IMR-90 (cell line): ENCODE results near the gene TBXAS1. TPM values are rescaled to one million over a fixed set of nuclear protein-coding genes. Genes with fewer than 3 reads are reported as not detected.

Experiments used
- ATAC-seq: fragments of 200-7000 bp; cut with Tn5 transposase; 2 replicates; pipeline ENCODE4 v1.9.1; 2020; ENCODE audit warnings: low read depth, mild to moderate bottlenecking, moderate library complexity
- BruUV-seq: library from RNA; stranded (reverse); fragments of 400-500 nt; replicated peaks from 2 replicates; lab custom pipeline; 2021; lab: Mats Ljungman, UMichigan
- CTCF ChIA-PET: fragments of 300-600 bp; formaldehyde crosslinking; extraction: SDS; loops from one replicate; lab custom pipeline; 2021; ENCODE audit warnings: antibody characterized with exemption; lab: Yijun Ruan, JAX
- POLR2A ChIA-PET: fragments of 300-600 bp; sonication (Branson Sonifier 250); formaldehyde crosslinking; loops from one replicate; lab custom pipeline; 2022; ENCODE audit warnings: antibody characterized with exemption; ENCODE audit not compliant: unreplicated experiment; lab: Charles Lee
- DNase-seq: peaks from one replicate; pipeline ENCODE4 v3.0.0; 2013
- H2AFZ ChIP-seq: replicated peaks from 2 replicates; pipeline ENCODE3; 2013; ENCODE audit warnings: low read length, mild to moderate bottlenecking; ENCODE audit not compliant: poor library complexity
- H2AK5ac ChIP-seq: 2 replicates; pipeline ENCODE4 v1.6.1; 2013; ENCODE audit warnings: low read depth, low read length, inconsistent platforms
- H2AK9ac ChIP-seq: replicated peaks from 2 replicates; pipeline ENCODE3; 2013; ENCODE audit warnings: mild to moderate bottlenecking, low read depth, low read length, moderate library complexity; ENCODE audit not compliant: poor library complexity
- H2BK120ac ChIP-seq: 2 replicates; pipeline ENCODE4 v1.6.1; 2013; ENCODE audit warnings: low read depth, low read length, inconsistent platforms
- H2BK15ac ChIP-seq: 3 replicates; pipeline ENCODE4 v1.6.1; 2013; ENCODE audit warnings: low read depth, low read length, inconsistent platforms
- H2BK20ac ChIP-seq: 2 replicates; pipeline ENCODE4 v1.6.1; 2013; ENCODE audit warnings: low read depth, mild to moderate bottlenecking, inconsistent platforms, low read length, moderate library complexity
- H2BK5ac ChIP-seq: 2 replicates; pipeline ENCODE4 v1.6.1; 2013; ENCODE audit warnings: mild to moderate bottlenecking, low read depth, low read length, inconsistent platforms; ENCODE audit not compliant: poor library complexity, severe bottlenecking
- H3K14ac ChIP-seq: replicated peaks from 2 replicates; pipeline ENCODE4 v1.6.1; 2013; ENCODE audit warnings: low read depth, low read length, inconsistent platforms
- H3K18ac ChIP-seq: 2 replicates; pipeline ENCODE4 v1.6.1; 2013; ENCODE audit warnings: low read depth, low read length, control low read depth
- H3K23ac ChIP-seq: 2 replicates; pipeline ENCODE4 v1.6.1; 2013; ENCODE audit warnings: low read depth, low read length, inconsistent platforms
- H3K27ac ChIP-seq: 2 replicates; pipeline ENCODE4 v1.5.1; 2013; ENCODE audit warnings: mild to moderate bottlenecking, control low read depth, low read length; ENCODE audit not compliant: insufficient read depth
- H3K27me3 ChIP-seq: 2 replicates; pipeline ENCODE4 v1.6.1; 2013; ENCODE audit warnings: low read length; ENCODE audit not compliant: control insufficient read depth, insufficient read depth
- H3K36me3 ChIP-seq: 2 replicates; pipeline ENCODE4 v1.6.1; 2013; ENCODE audit warnings: low read length, mixed read lengths; ENCODE audit not compliant: control insufficient read depth, insufficient read depth
- H3K4ac ChIP-seq: 2 replicates; pipeline ENCODE4 v1.6.1; 2013; ENCODE audit warnings: low read depth, low read length, inconsistent platforms
- H3K4me1 ChIP-seq: 2 replicates; pipeline ENCODE4 v1.6.1; 2013; ENCODE audit warnings: low read length, mixed read lengths; ENCODE audit not compliant: control insufficient read depth, insufficient read depth
- H3K4me2 ChIP-seq: 2 replicates; pipeline ENCODE4 v1.6.1; 2013; ENCODE audit warnings: low read depth, mild to moderate bottlenecking, control low read depth, low read length, moderate library complexity
- H3K4me3 ChIP-seq: 2 replicates; pipeline ENCODE4 v1.5.1; 2013; ENCODE audit warnings: low read depth, mild to moderate bottlenecking, control low read depth, low read length, moderate library complexity; ENCODE audit not compliant: insufficient read depth
- H3K56ac ChIP-seq: 2 replicates; pipeline ENCODE4 v1.6.1; 2013; ENCODE audit warnings: low read length, inconsistent platforms; ENCODE audit not compliant: insufficient read depth; ENCODE audit errors: extremely low read depth
- H3K79me1 ChIP-seq, 2 experiments: 2 replicates each; pipeline ENCODE4 v1.6.1; 2013; ENCODE audit warnings: low read length in 2 of 2, inconsistent platforms in 1 of 2, low read depth in 1 of 2
- H3K9ac ChIP-seq: 2 replicates; pipeline ENCODE4 v1.6.1; 2013; ENCODE audit warnings: low read depth, low read length, control low read depth
- H3K9me1 ChIP-seq: 2 replicates; pipeline ENCODE4 v1.6.1; 2013; ENCODE audit warnings: low read length, inconsistent platforms; ENCODE audit not compliant: insufficient read depth
- H3K9me3 ChIP-seq: 2 replicates; pipeline ENCODE4 v1.6.1; 2013; ENCODE audit warnings: low read length; ENCODE audit not compliant: control insufficient read depth, insufficient read depth
- H4K20me1 ChIP-seq: 2 replicates; pipeline ENCODE4 v1.6.1; 2013; ENCODE audit warnings: low read length, inconsistent platforms; ENCODE audit not compliant: insufficient read depth
- H4K5ac ChIP-seq: 2 replicates; pipeline ENCODE4 v1.6.1; 2013; ENCODE audit warnings: mild to moderate bottlenecking, low read depth, low read length, control low read depth
- H4K8ac ChIP-seq, 2 experiments: 2 replicates each; pipeline ENCODE4 v1.6.1; 2013; ENCODE audit warnings: low read depth in 2 of 2, low read length in 2 of 2, control low read depth in 1 of 2, inconsistent platforms in 1 of 2
- H4K91ac ChIP-seq: 2 replicates; pipeline ENCODE4 v1.6.1; 2013; ENCODE audit warnings: low read depth, low read length, inconsistent platforms; ENCODE audit not compliant: insufficient read depth
- CHD1 ChIP-seq: IDR thresholded peaks from 2 replicates; pipeline ENCODE4 v1.6.1; 2012; ENCODE audit warnings: low read depth, low read length, improper control_type of control experiment
- FOS ChIP-seq: fragments of 150-350 bp; IDR thresholded peaks from 2 replicates; pipeline ENCODE4 v1.6.1; 2016; ENCODE audit warnings: low read depth, low read length
- MXI1 ChIP-seq: IDR thresholded peaks from 2 replicates; pipeline ENCODE4 v1.6.1; 2012; ENCODE audit warnings: low read depth, mild to moderate bottlenecking, low read length, moderate library complexity, borderline replicate concordance
- RAD21 ChIP-seq: IDR thresholded peaks from 2 replicates; pipeline ENCODE4 v1.6.1; 2012; ENCODE audit warnings: low read length, improper control_type of control experiment
- RFX5 ChIP-seq: IDR thresholded peaks from 2 replicates; pipeline ENCODE4 v1.8.0; 2012; ENCODE audit warnings: low read depth, mild to moderate bottlenecking, low read length, moderate library complexity
- SMC3 ChIP-seq: fragments of 150-350 bp; IDR thresholded peaks from 2 replicates; pipeline ENCODE4 v1.6.1; 2016; ENCODE audit warnings: low read depth, mild to moderate bottlenecking, antibody characterized with exemption, low read length, moderate library complexity
- WGBS, 2 experiments: methylation state at CpG; one replicate each; pipeline versions ENCODE4 v1.1.5 to v1.1.7; 2013; ENCODE audit warnings: missing lambda C conversion rate in 2 of 2; ENCODE audit not compliant: insufficient read length in 1 of 2; ENCODE audit errors: extremely low coverage in 2 of 2; 5-methylcytosine and 5-hydroxymethylcytosine counted together
- dilution Hi-C: fragments of 300-500 bp; cut with HindIII; formaldehyde crosslinking; loops from one replicate; pipeline ENCODE4 v1.14.3; 2018; ENCODE audit warnings: low sequenced_read_pairs; ENCODE audit not compliant: unreplicated experiment
- in situ Hi-C: fragments of 300-500 bp; cut with MboI; formaldehyde crosslinking; loops from 3 replicates; pipeline ENCODE4 v1.14.3; 2019; ENCODE audit warnings: low sequenced_read_pairs, inconsistent platforms, mixed read lengths
- intact Hi-C: fragments of 100-400 bp; cut with micrococcal nuclease; formaldehyde crosslinking; loops from 2 replicates; pipeline ENCODE4 v1.10.0; 2022
- polyA plus RNA-seq, 3 experiments: library from polyadenylated mRNA; depleted of rRNA; stranded (reverse); fragments of >200 nt; gene quantifications; 2 replicates each; pipeline ENCODE4 v1.2.3, GENCODE V29; 2012; ENCODE audit warnings: low replicate concordance in 1 of 3
- total RNA-seq: library from RNA; depleted of rRNA; stranded (reverse); fragments of >200 nt; gene quantifications from 2 replicates; pipeline ENCODE4 v1.2.3, GENCODE V29; 2012
- TF ChIP-seq, protein P1 (sequence below): fragments of 150-350 bp; IDR thresholded peaks from 2 replicates; pipeline ENCODE4 v1.6.1; 2016; ENCODE audit warnings: low read depth, mild to moderate bottlenecking, low read length, moderate library complexity, borderline replicate concordance

The TBXAS1 gene
- total and polyA plus RNA-seq, 2 of the 4 experiments (the other 2 are of a cell fraction) = 5.9 to 10.8 TPM

DNA sequence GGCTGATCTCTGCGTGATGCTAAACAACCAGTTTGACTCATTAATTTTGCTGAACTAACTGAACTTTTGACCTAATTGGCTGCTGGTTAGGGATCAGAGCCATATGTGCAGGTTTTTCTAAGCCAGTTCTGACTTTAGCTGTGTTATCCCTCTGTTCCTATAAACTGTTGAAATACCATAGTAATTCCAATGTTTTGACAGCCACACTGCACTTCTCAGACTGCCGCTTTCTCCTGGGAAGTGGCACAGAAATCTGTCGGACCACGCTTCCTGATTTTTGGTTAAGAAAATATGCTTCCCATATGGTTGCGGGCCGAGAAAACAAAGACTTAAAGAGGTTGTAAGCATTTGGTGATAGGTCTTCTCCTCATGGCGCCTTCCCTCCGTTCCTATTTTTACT is 42.3 kb downstream of the TBXAS1 start:
- H4K91ac ChIP-seq = peak overlapping the region; percentile 37
- peak overlapping the region; percentile 66 for H3K4me2 ChIP-seq
- WGBS, 2 experiments = no CpG with 5 or more reads among the region's 8 CpGs
- peak overlapping the region; percentile 58 for H4K5ac ChIP-seq
- H4K8ac ChIP-seq = peak overlapping the region in 1 of 2 experiments; percentile 63; a peak in 2 of 4 replicates
- H3K4me1 ChIP-seq = peaks cover 13% of the 10 kb centered on the region
- dilution Hi-C loops = no loop called here
- CTCF ChIA-PET = interaction anchor here (0.5 to 1.3 kb wide), 2 partner anchors 16 to 101 kb away, joined by 4 read pairs; no protein-coding TSS in a partner anchor
- POLR2A ChIA-PET = no interaction called here
- in situ Hi-C loops = no loop called here
- peak overlapping the region; percentile 69; the same call in 1 of the 2 replicates for H2BK20ac ChIP-seq
- H3K56ac ChIP-seq = peak overlapping the region; percentile 8; the same call in 1 of the 2 replicates
- peak overlapping the region; percentile 45 for H3K9ac ChIP-seq
- H3K79me1 ChIP-seq = peaks cover 0 to 3% of the 10 kb centered on the region in 2 experiments; a peak in 1 of 4 replicates
- intact Hi-C loops = loop anchor here (5.0 kb wide), 1 partner anchor 94 kb away; the partner anchor contains the start of gene HIPK2
- peak overlapping the region; percentile 34; the same call in 1 of the 2 replicates for H2BK120ac ChIP-seq
- H3K27me3 ChIP-seq = no peaks in the 10 kb centered on the region
- no peak overlapping the region for H2AK9ac ChIP-seq
- H2AK5ac ChIP-seq = 0 out of 2 replicates have a peak overlapping the region, but pooled peaks have one; percentile 11
- H3K9me3 ChIP-seq = peaks cover 2% of the 10 kb centered on the region; the same call in 1 of the 2 replicates
- H4K20me1 ChIP-seq = no peaks in the 10 kb centered on the region
- peak overlapping the region; percentile 23 for H3K23ac ChIP-seq
- H3K14ac ChIP-seq = 0 out of 2 replicates have a peak overlapping the region, but pooled peaks have one; percentile 21
- H3K4ac ChIP-seq = peak overlapping the region; percentile 47; the same call in 1 of the 2 replicates
- TF ChIP-seq MXI1 (peak; percentile 37; the same call in 1 of the 2 replicates), CHD1 (no peak), RFX5 (no peak), RAD21 (no peak), FOS (no peak), SMC3 (no peak)
- TF ChIP-seq, protein P1, sequence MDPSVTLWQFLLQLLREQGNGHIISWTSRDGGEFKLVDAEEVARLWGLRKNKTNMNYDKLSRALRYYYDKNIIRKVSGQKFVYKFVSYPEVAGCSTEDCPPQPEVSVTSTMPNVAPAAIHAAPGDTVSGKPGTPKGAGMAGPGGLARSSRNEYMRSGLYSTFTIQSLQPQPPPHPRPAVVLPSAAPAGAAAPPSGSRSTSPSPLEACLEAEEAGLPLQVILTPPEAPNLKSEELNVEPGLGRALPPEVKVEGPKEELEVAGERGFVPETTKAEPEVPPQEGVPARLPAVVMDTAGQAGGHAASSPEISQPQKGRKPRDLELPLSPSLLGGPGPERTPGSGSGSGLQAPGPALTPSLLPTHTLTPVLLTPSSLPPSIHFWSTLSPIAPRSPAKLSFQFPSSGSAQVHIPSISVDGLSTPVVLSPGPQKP = no peak
- peak overlapping the region; percentile 87; the same call in 1 of the 2 replicates for H3K27ac ChIP-seq
- H3K18ac ChIP-seq = peak overlapping the region; percentile 79
- peaks cover 5% of the 10 kb centered on the region; the same call in 1 of the 2 replicates for H3K9me1 ChIP-seq
- ATAC-seq (peak; percentile 88), DNase-seq (peak; percentile 78)
- no peak overlapping the region; the same call in 2 of the 3 replicates for H2BK15ac ChIP-seq
- H2BK5ac ChIP-seq = peak overlapping the region; percentile 53
- no TSS peak for BruUV-seq
- peak overlapping the region; percentile 15 for H2AFZ ChIP-seq
- H3K4me3 ChIP-seq = no peak overlapping the region
- H3K36me3 ChIP-seq = peaks cover 8% of the 10 kb centered on the region
